Ammon's horn (tissue), 1 donor: Measurements from ENCODE around the gene FN1.
"Not testable (repeated sequence)": the region's sequence is repeated elsewhere in the genome, so short reads cannot be mapped to it uniquely, and the experiment has no call there.

ENCODE experiments used
- DNase-seq: peaks from one replicate; pipeline ENCODE4 v3.0.0-alpha.2; 2016; ENCODE audit warnings: low spot score

The FN1 gene

GRCh38 chr2:215364157-215365155 is 71.4 kb downstream of the FN1 start:
- DNase-seq, result peak; percentile 14

- DNase-seq, result no peak
These were observed 72.3 kb downstream of the FN1 start for GRCh38 chr2:215363461-215364156.

GRCh38 chr2:215363039-215363438 is 72.8 kb downstream of the FN1 start:
- no peak for DNase-seq

GRCh38 chr2:215362562-215362904 is 73.3 kb downstream of the FN1 start:
- no peak for DNase-seq

- no peak for DNase-seq
These were observed 73.8 kb downstream of the FN1 start for GRCh38 chr2:215361876-215362561.

GRCh38 chr2:215361211-215361875 is 74.5 kb downstream of the FN1 start:
- no peak for DNase-seq

- DNase-seq, result no peak
These were observed 75.3 kb downstream of the FN1 start for GRCh38 chr2:215360596-215360995.

GRCh38 chr2:215360059-215360458 is 75.8 kb downstream of the FN1 start:
- DNase-seq, result not testable (repeated sequence)

- no peak for DNase-seq
These were observed 76.3 kb downstream of the FN1 start for GRCh38 chr2:215359576-215359922.

- DNase-seq, result no peak
These were observed 76.8 kb downstream of the FN1 start for GRCh38 chr2:215358891-215359575.

GRCh38 chr2:215358312-215358845 is 77.5 kb downstream of the FN1 start:
- no peak for DNase-seq

- DNase-seq, result no peak
These were observed 78.2 kb downstream of the FN1 start for GRCh38 chr2:215357660-215358059.

- no peak for DNase-seq
These were observed 78.9 kb downstream of the FN1 start for GRCh38 chr2:215356948-215357461.

- no peak for DNase-seq
These were observed 79.4 kb downstream of the FN1 start for GRCh38 chr2:215356334-215356947.

- no peak for DNase-seq
These were observed 80.1 kb downstream of the FN1 start for GRCh38 chr2:215355801-215356200.

- no peak for DNase-seq
These were observed 80.8 kb downstream of the FN1 start for GRCh38 chr2:215354771-215355695.

- no peak for DNase-seq
These were observed 83.3 kb downstream of the FN1 start for GRCh38 chr2:215352602-215353001.

- DNase-seq, result no peak
These were observed 88.0 kb downstream of the FN1 start for GRCh38 chr2:215347878-215348277.

- DNase-seq, result no peak
These were observed 96.8 kb downstream of the FN1 start for GRCh38 chr2:215338883-215339679.
